Stimulated activated CD8-positive, alpha-beta memory T cell treated with anti-CD3 and anti-CD28 coated beads, Interleukin-7, amount 100 ng/mL, for 48 hours (primary cell): ENCODE measurements around the gene ZNF827.

Source experiments
- DNase-seq, 2 donors: peaks; one replicate each; pipeline ENCODE4 v3.0.0-alpha.2; 2020; ENCODE audit warnings: low read depth in 1 of 2; ENCODE audit errors: extremely low read depth in 1 of 2

The ZNF827 gene

GRCh38 chr4:145935253-145936141, 3.1 kb downstream of the ZNF827 start:
- DNase-seq, result no peak

DNA sequence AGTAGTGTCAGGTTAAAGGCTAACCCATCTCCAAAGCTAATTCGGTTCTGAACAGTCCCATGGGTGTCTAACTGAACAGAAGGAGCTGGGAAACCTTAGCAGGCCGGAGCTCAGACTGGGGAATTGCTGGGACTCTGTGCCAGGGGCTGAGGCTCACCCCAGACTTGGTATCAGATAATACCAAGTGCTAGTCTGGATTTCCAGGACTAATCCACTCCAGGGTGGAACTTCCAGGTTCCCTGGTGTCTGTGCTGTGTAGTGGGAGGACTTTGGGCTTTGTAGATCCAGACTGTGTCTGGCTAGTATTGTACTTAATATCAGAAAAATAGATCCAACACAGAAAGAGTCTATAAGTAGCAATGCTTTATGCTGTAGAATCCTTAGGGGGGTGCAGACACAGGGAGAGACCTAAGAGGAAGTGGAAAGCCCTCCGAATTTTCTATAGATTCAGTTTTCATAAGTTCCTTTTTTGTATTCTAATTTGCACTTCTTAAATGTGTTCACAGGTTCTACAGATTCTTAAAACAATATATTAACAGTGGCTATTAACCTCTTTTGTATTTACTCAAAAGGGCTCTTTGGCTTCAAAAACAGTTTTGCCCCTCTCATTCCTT, 4.1 kb downstream of the ZNF827 start:
- no peak for DNase-seq

DNA sequence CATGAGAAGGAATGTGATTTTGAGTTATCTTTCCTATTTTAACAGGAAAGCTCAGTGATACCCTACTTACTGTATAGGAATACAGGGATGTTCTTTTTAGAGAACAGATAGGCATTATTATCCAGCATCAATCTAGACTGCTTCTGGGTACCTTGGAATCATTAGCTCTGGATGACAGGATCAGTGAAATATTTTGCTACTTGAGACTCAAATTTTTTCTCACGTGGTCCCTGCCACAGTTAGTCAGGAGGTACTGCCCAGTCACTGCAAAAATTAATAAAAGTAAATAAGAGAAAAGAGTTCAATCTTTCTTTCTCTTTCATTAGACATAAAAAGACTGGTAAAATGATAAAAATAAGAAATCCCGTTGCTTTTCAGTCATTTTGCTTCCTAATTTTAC, 5.5 kb downstream of the ZNF827 start:
- DNase-seq, result no peak

DNA sequence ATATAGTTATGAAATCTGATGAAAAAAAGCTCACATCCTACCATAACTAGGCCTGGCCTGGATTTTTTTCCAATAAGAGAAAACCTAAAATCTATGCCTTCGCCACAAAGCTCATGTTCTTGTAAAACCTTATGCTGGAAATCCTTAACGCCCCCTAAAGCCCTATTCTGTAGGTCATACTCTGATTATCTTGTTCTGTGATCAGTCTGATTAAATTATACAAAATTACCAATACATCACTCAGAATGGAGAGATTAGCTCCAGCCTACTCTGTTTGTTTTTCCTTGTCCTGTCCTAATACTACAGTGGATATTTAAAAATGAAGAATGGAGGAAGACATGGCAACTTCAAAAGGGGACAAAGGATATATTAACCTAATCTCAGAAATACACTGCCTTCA, 7.2 kb downstream of the ZNF827 start:
- no peak for DNase-seq

GRCh38 chr4:145930592-145930991, 8.0 kb downstream of the ZNF827 start:
- no peak for DNase-seq

- no peak for DNase-seq
Observed at GRCh38 chr4:145929415-145930178, 9.0 kb downstream of the ZNF827 start.

GRCh38 chr4:145928748-145929147, 9.9 kb downstream of the ZNF827 start:
- no peak for DNase-seq

- no peak for DNase-seq
Observed at GRCh38 chr4:145927030-145927429, 11.6 kb downstream of the ZNF827 start.

GRCh38 chr4:145921231-145921630, 17.4 kb downstream of the ZNF827 start:
- DNase-seq, result no peak

GRCh38 chr4:145920205-145920604, 18.4 kb downstream of the ZNF827 start:
- DNase-seq, result no peak

DNA sequence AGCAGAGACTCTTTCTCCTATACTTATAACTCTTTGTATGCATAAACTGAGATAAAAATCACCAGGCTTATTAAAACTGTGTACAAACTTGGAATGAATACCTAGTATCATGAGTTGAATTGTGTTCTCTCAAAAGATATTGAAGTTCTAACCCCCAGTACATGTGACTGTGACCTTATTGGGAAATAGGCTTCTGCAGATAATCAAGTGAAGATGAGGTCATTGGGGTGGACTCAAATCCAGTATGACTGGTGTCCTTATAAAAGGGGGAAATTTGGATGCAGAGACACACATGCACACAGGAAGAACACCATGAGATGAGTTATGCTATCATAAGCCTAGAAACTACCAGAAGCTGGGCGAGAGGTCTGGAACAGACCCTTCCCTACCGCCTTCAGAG, 26.2 kb downstream of the ZNF827 start:
- no peak for DNase-seq

DNA sequence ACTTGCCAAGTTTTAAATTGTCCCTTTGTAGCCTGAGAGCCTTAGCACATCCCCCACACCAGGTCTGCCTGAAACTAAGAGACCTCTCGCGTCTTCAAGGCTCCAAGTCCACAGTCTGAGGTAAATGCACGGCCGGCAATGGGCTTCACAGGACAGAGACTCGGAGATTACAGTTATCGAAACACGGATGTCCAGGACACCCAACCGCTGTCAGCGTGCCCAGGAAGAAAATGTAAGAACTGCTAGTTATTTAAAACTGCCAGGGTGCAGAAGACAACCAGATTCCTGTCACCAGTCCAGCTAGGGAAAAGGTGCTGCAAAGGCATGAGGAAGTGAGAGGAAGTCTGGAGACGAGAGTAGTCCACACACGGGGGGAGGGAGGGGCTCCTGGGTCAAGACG, 28.9 kb downstream of the ZNF827 start:
- DNase-seq, result no peak

- DNase-seq, result no peak
Observed at GRCh38 chr4:145909281-145909715, 29.3 kb downstream of the ZNF827 start.

- no peak for DNase-seq
Observed at GRCh38 chr4:145907812-145908211, 30.8 kb downstream of the ZNF827 start.

GRCh38 chr4:145907390-145907789, 31.2 kb downstream of the ZNF827 start:
- no peak for DNase-seq

DNA sequence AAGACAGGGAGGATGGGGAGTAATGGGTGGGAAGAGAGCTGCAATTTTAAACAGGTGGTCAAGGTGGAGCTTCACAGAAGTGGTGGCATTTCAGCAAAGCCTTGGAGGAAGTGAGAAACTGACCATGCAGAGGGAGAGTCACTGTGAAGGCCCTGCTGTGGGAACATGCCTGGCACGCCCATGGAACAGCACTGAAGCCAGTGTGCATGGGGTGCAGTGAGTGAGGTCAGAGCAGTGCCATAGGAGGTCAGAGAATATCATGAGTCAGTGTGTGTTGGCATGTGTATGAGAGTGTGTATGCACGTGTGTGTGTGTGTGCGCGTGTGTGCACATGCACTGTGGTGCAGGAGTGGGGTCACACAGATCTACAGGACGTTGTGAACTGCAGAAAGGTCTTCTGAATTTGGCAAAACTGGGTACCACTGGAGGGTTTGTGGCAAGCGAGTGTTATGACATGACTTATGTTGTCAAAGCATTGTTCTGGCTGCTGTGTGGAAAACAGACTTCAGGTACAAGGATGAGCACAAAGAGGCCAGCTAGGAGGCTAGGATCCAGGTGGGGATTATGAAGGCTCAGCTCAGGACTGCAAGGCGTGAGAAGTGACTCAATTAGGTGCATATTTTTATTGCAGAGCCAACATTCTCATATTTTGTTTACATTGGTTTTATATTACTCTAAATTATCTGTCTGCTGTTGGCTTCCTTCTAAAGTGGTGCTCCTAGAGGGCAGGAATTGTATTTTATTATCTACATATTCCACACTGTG, 34.0 kb downstream of the ZNF827 start:
- no peak for DNase-seq

DNA sequence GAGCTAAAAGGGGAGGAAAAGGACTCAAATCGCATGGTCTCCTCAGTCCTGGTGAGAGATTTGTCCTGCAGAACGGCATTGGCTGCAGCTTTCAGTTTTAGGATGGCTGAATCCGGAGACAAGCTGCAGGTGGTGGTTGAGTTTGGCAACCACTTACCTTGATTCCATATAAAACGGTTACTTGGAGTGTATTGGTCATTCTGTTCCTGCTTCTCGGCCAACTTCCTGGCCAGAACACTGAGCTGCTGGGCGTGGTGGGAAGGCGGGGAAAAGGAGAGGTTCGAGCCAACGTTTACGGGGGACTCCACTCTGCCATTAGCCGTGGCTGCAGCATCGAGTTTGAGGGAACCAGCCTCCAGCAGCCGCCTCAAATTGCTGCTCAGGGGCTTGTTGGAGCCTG, 36.1 kb downstream of the ZNF827 start:
- no peak for DNase-seq

GRCh38 chr4:145899886-145900460, 38.6 kb downstream of the ZNF827 start:
- no peak for DNase-seq

DNA sequence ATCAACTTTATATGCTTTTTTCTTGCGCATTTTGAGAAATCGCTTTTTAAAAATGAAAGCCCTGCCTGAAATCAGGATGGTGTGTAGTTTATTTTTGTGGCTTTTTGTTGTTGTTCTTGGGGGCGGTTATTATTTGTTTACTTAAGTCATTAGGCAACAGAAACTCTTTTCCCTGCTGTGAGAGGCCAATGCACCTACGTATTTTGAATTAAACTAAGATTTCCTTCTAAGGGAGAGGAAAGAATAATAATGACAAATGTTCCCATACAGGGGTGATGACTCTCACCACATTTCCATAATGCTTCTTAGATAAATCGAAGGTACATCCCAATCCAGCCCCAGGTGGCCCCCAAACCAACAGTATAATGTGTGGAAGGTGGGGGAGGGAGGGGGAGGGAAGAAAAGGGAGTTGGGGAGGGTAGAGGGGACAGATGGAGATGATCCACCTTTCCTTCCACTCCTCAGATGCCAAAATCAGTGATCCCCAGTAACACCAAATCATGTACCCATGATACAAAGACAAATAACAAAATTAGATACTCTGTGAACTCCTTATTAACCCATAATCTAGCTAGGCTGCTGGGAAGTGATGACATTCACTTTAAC, 39.6 kb downstream of the ZNF827 start:
- DNase-seq, result no peak

- no peak for DNase-seq
Observed at GRCh38 chr4:145898466-145898865, 40.2 kb downstream of the ZNF827 start.
